Activated CD4-positive, alpha-beta T cell treated with anti-CD3 and anti-CD28 coated beads for 36 hours (primary cell): ENCODE measurements around the gene TMEM163. TPM values are rescaled to one million over a fixed set of nuclear protein-coding genes. Genes with fewer than 3 reads are reported as not detected.

Source experiments
- ATAC-seq: fragments of 200-7000 bp; cut with Tn5 transposase; one replicate; pipeline ENCODE4 v1.10.0; 2021; ENCODE audit warnings: mild to moderate bottlenecking, moderate library complexity
- CTCF ChIA-PET: fragments of 350-600 bp; sonication (Branson Sonifier 250); formaldehyde crosslinking; loops from one replicate; lab custom pipeline; 2021; ENCODE audit warnings: antibody characterized with exemption; lab: Charles Lee
- POLR2A ChIA-PET: fragments of 350-600 bp; sonication (Branson Sonifier 250); formaldehyde crosslinking; loops from one replicate; lab custom pipeline; 2021; ENCODE audit warnings: antibody characterized with exemption, inconsistent platforms; lab: Charles Lee
- DNase-seq: peaks from one replicate; pipeline ENCODE4 v3.0.0-alpha.2; 2020
- H3K27ac Mint-ChIP-seq: one replicate; pipeline ENCODE4 v1.8.0; 2021; ENCODE audit warnings: mixed read lengths
- H3K27me3 Mint-ChIP-seq: one replicate; pipeline ENCODE4 v1.8.0; 2021; ENCODE audit warnings: mixed read lengths
- H3K36me3 Mint-ChIP-seq: one replicate; pipeline ENCODE4 v1.8.0; 2021; ENCODE audit warnings: low read depth, mixed read lengths
- H3K4me1 Mint-ChIP-seq: one replicate; pipeline ENCODE4 v1.8.0; 2021; ENCODE audit warnings: mixed read lengths
- H3K4me3 Mint-ChIP-seq: one replicate; pipeline ENCODE4 v1.8.0; 2021; ENCODE audit warnings: mild to moderate bottlenecking, moderate library complexity, mixed read lengths
- H3K9me3 Mint-ChIP-seq: one replicate; pipeline ENCODE4 v1.8.0; 2021; ENCODE audit warnings: low read depth, mixed read lengths
- intact Hi-C, 2 experiments: fragments of 100-400 bp; cut with DNase I in 1 of 2; cut with micrococcal nuclease in 1 of 2; formaldehyde crosslinking; loops; one replicate each; pipeline versions ENCODE4 v1.14.2 to v1.15.1; 2022 to 2024; cut with DNase I, micrococcal nuclease
- total RNA-seq, 2 experiments: library from RNA; stranded (reverse); gene quantifications; one replicate each; pipeline ENCODE4 v1.2.3, GENCODE V29; 2021

TMEM163 gene
- total RNA-seq, 2 experiments from 2014 or later = 0.11 TPM; not detected in 1

DNA sequence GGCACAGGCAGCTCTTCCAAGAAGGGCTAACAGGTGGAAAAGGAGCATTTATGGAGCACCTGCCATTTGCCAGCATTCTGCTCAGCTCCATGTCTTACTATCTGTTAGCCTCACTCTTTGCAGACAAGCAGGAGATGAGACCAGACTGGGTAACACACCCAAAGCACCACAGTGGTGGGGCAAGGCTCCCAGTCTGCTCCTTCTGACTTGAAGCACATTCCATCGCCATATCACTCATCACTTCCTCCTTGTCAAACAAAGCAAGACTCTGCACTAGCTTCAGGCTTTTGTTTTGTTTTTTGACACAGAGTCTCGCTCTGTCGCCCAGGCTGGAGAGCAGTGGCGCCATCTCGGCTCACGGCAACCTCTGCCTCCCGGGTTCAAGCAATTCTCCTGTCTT is 282.1 kb downstream of the TMEM163 start:
- no peaks in the 10 kb centered on the region for H3K36me3 Mint-ChIP-seq
- DNase-seq (no peak), ATAC-seq (no peak)
- H3K9me3 Mint-ChIP-seq = no peaks in the 10 kb centered on the region
- no peaks in the 10 kb centered on the region for H3K27me3 Mint-ChIP-seq
- ChIA-PET CTCF (interaction anchor here (0.7 to 1.7 kb wide), 3 partner anchors 10 to 118 kb away, joined by 3 to 7 read pairs (median 6); no protein-coding TSS in a partner anchor), POLR2A (no interaction called here)
- no peak overlapping the region for H3K27ac Mint-ChIP-seq
- no peaks in the 10 kb centered on the region for H3K4me1 Mint-ChIP-seq
- intact Hi-C loops = no loop called here
- H3K4me3 Mint-ChIP-seq = no peak overlapping the region

GRCh38 chr2:134435936-134436335 is 282.9 kb downstream of the TMEM163 start:
- no peaks in the 10 kb centered on the region for H3K36me3 Mint-ChIP-seq
- POLR2A ChIA-PET = interaction anchor here (0.7 kb wide), 1 partner anchor 11 kb away, joined by 3 read pairs; no protein-coding TSS in a partner anchor

DNA sequence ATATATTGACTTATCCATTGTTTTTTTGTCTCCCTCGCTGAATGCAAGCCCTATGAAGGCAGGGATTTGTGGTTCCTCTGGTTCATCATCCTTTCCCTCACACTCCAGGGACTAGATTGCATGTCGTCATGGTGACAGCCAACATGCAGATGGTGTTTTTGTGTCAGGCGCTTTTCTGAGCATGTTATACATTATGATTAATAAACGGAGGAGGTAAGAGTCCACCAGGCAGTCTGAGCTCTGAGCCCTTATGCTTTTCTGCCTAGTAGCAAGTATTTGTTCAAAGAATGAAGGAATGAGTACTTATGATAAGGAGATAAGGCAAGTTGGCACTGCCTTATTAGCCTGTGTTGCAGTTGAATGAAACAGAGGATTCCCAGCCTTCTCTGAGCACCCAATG is 283.3 kb downstream of the TMEM163 start:
- POLR2A ChIA-PET = interaction anchor here (0.7 kb wide), 1 partner anchor 11 kb away, joined by 3 read pairs; no protein-coding TSS in a partner anchor
- ATAC-seq = no peak
- intact Hi-C loops = no loop called here

More at GRCh38 chr2:134435936-134436335, 282.9 kb downstream of the TMEM163 start:
- Mint-ChIP-seq H3K27ac (no peak overlapping the region), H3K4me3 (no peak overlapping the region), H3K9me3 (no peaks in the 10 kb centered on the region), H3K4me1 (no peaks in the 10 kb centered on the region), H3K27me3 (no peaks in the 10 kb centered on the region)
- DNase-seq (no peak), ATAC-seq (no peak)
- CTCF ChIA-PET = interaction anchor here (0.7 to 1.7 kb wide), 4 partner anchors 9 to 118 kb away, joined by 3 to 7 read pairs (median 4); no protein-coding TSS in a partner anchor
- intact Hi-C loops = no loop called here

DNA sequence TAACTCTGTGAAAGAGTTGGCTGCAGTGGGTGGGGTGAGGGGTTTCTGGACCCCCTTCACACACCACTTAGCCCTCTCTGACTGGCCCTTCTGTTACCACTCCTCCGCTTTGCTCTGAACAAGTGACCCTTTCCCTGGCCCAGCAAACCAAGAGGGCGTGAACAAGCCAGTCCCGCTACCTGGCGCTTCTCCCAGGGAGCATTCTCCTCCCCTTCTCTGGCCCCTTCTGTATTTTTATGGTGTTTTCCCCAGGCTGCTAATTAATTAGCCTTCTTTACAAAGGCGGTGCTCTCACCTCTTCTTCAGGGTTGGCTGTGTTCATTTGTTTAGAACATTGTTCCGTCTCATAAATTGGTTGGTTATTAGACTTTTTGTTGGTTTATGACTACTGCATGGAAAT is 284.8 kb downstream of the TMEM163 start:
- CTCF ChIA-PET = no interaction called here
- DNase-seq (no peak), ATAC-seq (no peak)
- Mint-ChIP-seq H3K9me3 (no peaks in the 10 kb centered on the region), H3K27me3 (no peaks in the 10 kb centered on the region), H3K27ac (no peak overlapping the region), H3K4me1 (no peaks in the 10 kb centered on the region), H3K36me3 (no peaks in the 10 kb centered on the region), H3K4me3 (no peak overlapping the region)
- intact Hi-C loops = no loop called here
- POLR2A ChIA-PET = no interaction called here

More for the DNA sequence above, 283.3 kb downstream of the TMEM163 start:
- CTCF ChIA-PET = interaction anchor here (0.9 kb wide), 1 partner anchor 51 kb away, joined by 3 read pairs; no protein-coding TSS in a partner anchor
- Mint-ChIP-seq H3K4me3 (no peak overlapping the region), H3K36me3 (no peaks in the 10 kb centered on the region), H3K27me3 (no peaks in the 10 kb centered on the region), H3K9me3 (no peaks in the 10 kb centered on the region), H3K27ac (no peak overlapping the region), H3K4me1 (no peaks in the 10 kb centered on the region)
- DNase-seq = no peak

- H3K36me3 Mint-ChIP-seq = no peaks in the 10 kb centered on the region
- no peak overlapping the region for H3K27ac Mint-ChIP-seq
- no peaks in the 10 kb centered on the region for H3K27me3 Mint-ChIP-seq
- DNase-seq (no peak), ATAC-seq (no peak)
- H3K4me3 Mint-ChIP-seq = no peak overlapping the region
- no peaks in the 10 kb centered on the region for H3K4me1 Mint-ChIP-seq
- ChIA-PET POLR2A (no interaction called here), CTCF (no interaction called here)
- intact Hi-C loops = no loop called here
- H3K9me3 Mint-ChIP-seq = no peaks in the 10 kb centered on the region
Measured at GRCh38 chr2:134433469-134433868, 285.3 kb downstream of the TMEM163 start.

- CTCF ChIA-PET = no interaction called here
- Mint-ChIP-seq H3K27ac (no peak overlapping the region), H3K4me3 (no peak overlapping the region), H3K9me3 (no peaks in the 10 kb centered on the region), H3K4me1 (no peaks in the 10 kb centered on the region), H3K36me3 (no peaks in the 10 kb centered on the region), H3K27me3 (no peaks in the 10 kb centered on the region)
- DNase-seq (no peak), ATAC-seq (no peak)
- intact Hi-C loops = no loop called here
- POLR2A ChIA-PET = no interaction called here
Measured at GRCh38 chr2:134432435-134432883, 286.3 kb downstream of the TMEM163 start.

DNA sequence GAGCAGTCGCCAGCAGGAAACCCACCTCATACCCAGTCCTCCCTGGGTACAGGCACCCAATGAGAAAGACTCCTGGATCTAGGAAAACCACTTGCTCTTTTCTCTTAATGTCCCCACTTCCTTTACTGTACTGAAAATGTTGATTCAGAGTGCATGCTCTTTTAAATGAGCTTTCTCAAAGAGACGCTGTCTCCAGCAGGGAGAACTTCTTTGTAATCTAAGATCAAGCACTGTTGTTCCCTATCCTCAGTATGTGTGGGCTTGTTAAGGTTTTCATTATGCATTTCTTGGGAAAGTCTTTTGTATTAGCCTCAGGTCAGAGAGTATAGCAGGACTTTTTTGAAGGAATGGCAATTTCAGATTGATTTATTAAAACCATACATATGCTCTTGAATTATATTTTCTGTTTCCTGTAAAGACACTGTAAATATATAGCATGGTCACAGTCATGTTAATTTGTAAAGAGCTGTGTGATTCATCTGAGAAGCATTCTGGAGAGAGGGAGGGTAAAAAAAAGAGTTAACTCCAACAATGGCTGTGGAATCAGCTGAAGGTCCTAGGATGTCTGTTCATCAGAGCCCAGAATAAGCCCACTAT is 286.9 kb downstream of the TMEM163 start:
- no peaks in the 10 kb centered on the region for H3K4me1 Mint-ChIP-seq
- no peaks in the 10 kb centered on the region for H3K27me3 Mint-ChIP-seq
- ChIA-PET CTCF (no interaction called here), POLR2A (no interaction called here)
- DNase-seq = no peak
- ATAC-seq = no peak
- H3K9me3 Mint-ChIP-seq = no peaks in the 10 kb centered on the region
- H3K4me3 Mint-ChIP-seq = no peak overlapping the region
- H3K27ac Mint-ChIP-seq = no peak overlapping the region
- intact Hi-C loops = no loop called here
- no peaks in the 10 kb centered on the region for H3K36me3 Mint-ChIP-seq

GRCh38 chr2:134429886-134430285 is 288.9 kb downstream of the TMEM163 start:
- H3K4me3 Mint-ChIP-seq = no peak overlapping the region
- intact Hi-C loops = no loop called here
- no peaks in the 10 kb centered on the region for H3K9me3 Mint-ChIP-seq
- peaks cover 6% of the 10 kb centered on the region for H3K4me1 Mint-ChIP-seq
- DNase-seq = no peak
- no peak overlapping the region for H3K27ac Mint-ChIP-seq
- H3K36me3 Mint-ChIP-seq = peaks cover 10% of the 10 kb centered on the region
- ChIA-PET POLR2A (no interaction called here), CTCF (interaction anchor here (1.1 to 1.8 kb wide), 2 partner anchors 18 to 22 kb away, joined by 3 to 5 read pairs; no protein-coding TSS in a partner anchor)
- ATAC-seq = no peak
- H3K27me3 Mint-ChIP-seq = no peaks in the 10 kb centered on the region

DNA sequence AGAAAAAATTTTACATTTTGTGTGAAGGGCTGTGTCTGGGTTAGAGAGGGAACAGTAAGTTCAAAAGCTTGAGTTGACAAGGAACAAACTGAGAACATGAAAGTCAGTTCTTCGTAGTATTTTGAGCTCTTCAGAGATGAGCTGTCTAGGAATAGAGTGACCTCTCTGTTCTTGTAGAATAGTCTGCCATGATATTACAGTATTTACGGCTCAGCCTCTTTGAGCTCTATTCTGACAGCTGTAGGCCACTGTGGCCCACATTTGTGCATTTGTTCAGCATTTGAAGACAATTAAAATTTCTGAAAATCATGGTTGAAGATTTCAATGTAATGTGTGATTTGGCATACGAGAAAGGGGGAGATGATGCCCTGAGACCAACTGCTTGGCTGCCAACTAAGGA is 292.1 kb downstream of the TMEM163 start:
- DNase-seq (no peak), ATAC-seq (no peak)
- peaks cover 7% of the 10 kb centered on the region for H3K4me1 Mint-ChIP-seq
- H3K4me3 Mint-ChIP-seq = no peak overlapping the region
- H3K27ac Mint-ChIP-seq = no peak overlapping the region
- ChIA-PET CTCF (interaction anchor here (0.6 to 1.1 kb wide), 2 partner anchors 10 to 203 kb away, joined by 3 to 6 read pairs; no protein-coding TSS in a partner anchor), POLR2A (no interaction called here)
- intact Hi-C loops = no loop called here
- H3K9me3 Mint-ChIP-seq = no peaks in the 10 kb centered on the region
- peaks cover 22% of the 10 kb centered on the region for H3K36me3 Mint-ChIP-seq
- H3K27me3 Mint-ChIP-seq = no peaks in the 10 kb centered on the region

- no peak for DNase-seq
- H3K4me3 Mint-ChIP-seq = no peak overlapping the region
- no peaks in the 10 kb centered on the region for H3K9me3 Mint-ChIP-seq
- intact Hi-C loops = no loop called here
- ATAC-seq = no peak
- peaks cover 7% of the 10 kb centered on the region for H3K4me1 Mint-ChIP-seq
- CTCF ChIA-PET = interaction anchor here (1.1 kb wide), 1 partner anchor 11 kb away, joined by 6 read pairs; no protein-coding TSS in a partner anchor
- H3K27me3 Mint-ChIP-seq = no peaks in the 10 kb centered on the region
- POLR2A ChIA-PET = no interaction called here
- peaks cover 22% of the 10 kb centered on the region for H3K36me3 Mint-ChIP-seq
- peak overlapping the region; percentile 47 for H3K27ac Mint-ChIP-seq
Measured at GRCh38 chr2:134425724-134426496, 292.9 kb downstream of the TMEM163 start.

DNA sequence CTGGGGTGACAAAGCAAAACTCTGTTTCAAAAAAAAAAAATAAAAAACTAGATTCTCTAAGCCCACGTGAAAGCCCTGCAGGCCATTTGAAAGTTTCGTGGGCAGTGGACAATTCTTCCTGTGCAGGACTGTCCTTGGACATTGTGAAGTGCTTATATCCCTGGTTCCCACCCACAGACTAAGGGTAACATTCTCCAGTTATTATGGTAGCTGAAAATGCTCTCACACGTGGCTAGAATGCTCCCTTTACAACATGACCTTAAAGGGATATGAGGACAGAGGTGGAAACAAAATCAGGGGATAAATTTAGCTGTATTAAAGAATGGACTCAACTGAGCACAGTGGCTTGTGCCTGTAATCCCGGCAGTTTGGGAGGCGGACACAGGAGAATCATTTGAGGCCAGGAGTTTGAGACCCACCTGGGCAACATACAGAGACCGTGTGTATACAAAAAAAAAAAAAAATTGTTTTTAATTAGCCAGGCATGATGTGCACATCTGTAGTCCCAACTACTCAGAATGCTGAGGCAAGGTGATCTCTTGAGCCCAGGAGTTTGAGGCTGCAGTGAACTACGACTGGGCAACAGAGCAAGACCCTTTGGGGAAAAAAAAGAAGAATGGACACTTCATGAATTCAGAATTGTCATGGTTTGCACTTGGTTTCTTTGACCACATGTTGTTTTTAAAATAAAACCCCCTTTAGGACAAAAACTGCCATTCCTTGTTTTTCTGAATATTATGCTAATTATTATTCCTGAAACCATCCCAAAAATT is 297.1 kb downstream of the TMEM163 start:
- ChIA-PET POLR2A (no interaction called here), CTCF (interaction anchor here (0.6 to 1.3 kb wide), 2 partner anchors 10 to 15 kb away, joined by 3 to 4 read pairs; no protein-coding TSS in a partner anchor)
- H3K4me1 Mint-ChIP-seq = peaks cover 7% of the 10 kb centered on the region

More for the DNA sequence above, 297.1 kb downstream of the TMEM163 start:
- H3K36me3 Mint-ChIP-seq = peaks cover 29% of the 10 kb centered on the region
- intact Hi-C loops = no loop called here
- H3K9me3 Mint-ChIP-seq = no peaks in the 10 kb centered on the region
- no peak for DNase-seq
- no peak overlapping the region for H3K4me3 Mint-ChIP-seq
- no peaks in the 10 kb centered on the region for H3K27me3 Mint-ChIP-seq
- no peak for ATAC-seq
- no peak overlapping the region for H3K27ac Mint-ChIP-seq
